22Rv1 (cell line): Measurements from ENCODE around the gene ZFAND2B.
A peak's percentile ranks its signal among the peaks of the same experiment; 100 is the strongest.

Source experiments
- H3K27ac ChIP-seq: fragments of 450-650 bp; 2 replicates; pipeline ENCODE4 v1.5.1; 2017
- CTCF ChIP-seq: fragments of 450-650 bp; IDR thresholded peaks from 2 replicates; pipeline ENCODE4 v1.5.1; 2017; ENCODE audit warnings: mild to moderate bottlenecking
- ZFX ChIP-seq: fragments of 450-650 bp; IDR thresholded peaks from 2 replicates; pipeline ENCODE4 v1.6.1; 2017; ENCODE audit warnings: antibody characterized with exemption, borderline replicate concordance

The ZFAND2B gene

GRCh38 chr2:219216535-219216915 lies 9.9 kb downstream of the ZFAND2B start:
- peak overlapping the region; percentile 97 for H3K27ac ChIP-seq

GRCh38 chr2:219218217-219218731 lies 11.7 kb downstream of the ZFAND2B start:
- TF ChIP-seq ZFX: no peak
- TF ChIP-seq CTCF: no peak; the same call in 1 of the 2 replicates

More at GRCh38 chr2:219216535-219216915, 9.9 kb downstream of the ZFAND2B start:
- TF ChIP-seq CTCF: no peak
- TF ChIP-seq ZFX: no peak

GRCh38 chr2:219218732-219219701 lies 12.4 kb downstream of the ZFAND2B start, which contains the start of gene ABCB6:
Gene ABCB6, minus strand, starts transcription at chr2:219218958. Its CDS starts 285 bp downstream, at chr2:219218673.
- peak within 1 kb of the TSS; percentile 97 for H3K27ac ChIP-seq
- TF ChIP-seq CTCF (no peak), ZFX (no peak)

More at GRCh38 chr2:219218217-219218731, 11.7 kb downstream of the ZFAND2B start:
- peak overlapping the region; percentile 97 for H3K27ac ChIP-seq

- H3K27ac ChIP-seq: peak overlapping the region; percentile 97
- TF ChIP-seq CTCF: no peak
- no peak for TF ChIP-seq ZFX
These were observed 13.4 kb downstream of the ZFAND2B start for GRCh38 chr2:219219784-219220532.

GRCh38 chr2:219220652-219221402 lies 14.2 kb downstream of the ZFAND2B start:
- no peak for TF ChIP-seq CTCF
- TF ChIP-seq ZFX: no peak
- H3K27ac ChIP-seq: 0 out of 2 replicates have a peak overlapping the region, but pooled peaks have one; percentile 12

GRCh38 chr2:219221957-219222518 lies 15.5 kb downstream of the ZFAND2B start:
- no peak for TF ChIP-seq ZFX
- no peak for TF ChIP-seq CTCF
- 0 out of 2 replicates have a peak overlapping the region, but pooled peaks have one; percentile 12 for H3K27ac ChIP-seq
